Head of caudate nucleus (tissue), 42 donors: ENCODE results near the gene LRRC3C.

Experiments used
- DNase-seq, 42 donors: peaks; one replicate each; pipeline versions ENCODE4 v3.0.0 to v3.0.0-alpha.2; 2020 to 2021; ENCODE audit warnings: mixed read lengths in 7 of 42
- intact Hi-C: fragments of 100-400 bp; cut with DNase I; formaldehyde crosslinking; loops from one replicate; pipeline ENCODE4 v1.15.0; 2022

The LRRC3C gene

DNA sequence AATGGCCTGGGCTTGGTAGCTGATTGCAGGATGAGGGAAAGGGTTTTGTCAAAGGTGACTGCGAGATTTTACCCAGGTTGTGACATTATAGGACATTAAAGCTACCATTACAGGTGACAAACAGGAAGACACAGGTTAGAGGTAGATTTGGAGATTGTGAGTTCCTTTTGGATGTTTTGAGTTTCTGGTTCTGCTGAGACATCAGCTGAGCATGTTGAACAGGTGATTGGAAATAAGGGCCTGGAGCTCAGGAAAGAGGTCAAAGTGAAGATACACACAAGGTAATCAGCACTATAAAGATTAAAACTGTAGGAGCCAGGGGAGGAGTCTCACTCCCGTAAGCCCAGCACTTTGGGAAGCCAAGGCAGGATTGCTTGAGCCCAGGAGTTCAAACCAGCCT is 41.2 kb downstream of the LRRC3C start:
- intact Hi-C loops, result no loop called here
- no peak for DNase-seq

DNA sequence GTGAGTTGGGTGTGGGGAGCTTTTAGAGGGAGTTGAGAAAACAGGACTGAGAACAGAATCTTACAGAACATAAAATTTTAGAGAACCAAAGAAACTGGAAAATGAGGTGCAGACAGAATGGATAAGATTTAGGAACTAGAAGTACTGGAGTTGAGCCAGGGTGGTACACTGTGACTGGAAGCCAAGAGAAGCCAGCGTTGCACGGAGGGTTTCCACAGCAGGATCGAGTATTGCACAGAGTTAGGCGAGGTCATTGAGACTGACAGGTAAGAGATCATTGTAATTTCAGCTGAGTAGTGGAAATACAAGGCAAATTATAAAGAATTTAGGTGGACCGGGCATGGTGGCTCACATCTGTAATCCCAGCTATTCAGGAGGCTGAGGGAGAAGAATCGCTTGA is 41.8 kb downstream of the LRRC3C start:
- intact Hi-C loops, result no loop called here
- DNase-seq, result no peak

DNA sequence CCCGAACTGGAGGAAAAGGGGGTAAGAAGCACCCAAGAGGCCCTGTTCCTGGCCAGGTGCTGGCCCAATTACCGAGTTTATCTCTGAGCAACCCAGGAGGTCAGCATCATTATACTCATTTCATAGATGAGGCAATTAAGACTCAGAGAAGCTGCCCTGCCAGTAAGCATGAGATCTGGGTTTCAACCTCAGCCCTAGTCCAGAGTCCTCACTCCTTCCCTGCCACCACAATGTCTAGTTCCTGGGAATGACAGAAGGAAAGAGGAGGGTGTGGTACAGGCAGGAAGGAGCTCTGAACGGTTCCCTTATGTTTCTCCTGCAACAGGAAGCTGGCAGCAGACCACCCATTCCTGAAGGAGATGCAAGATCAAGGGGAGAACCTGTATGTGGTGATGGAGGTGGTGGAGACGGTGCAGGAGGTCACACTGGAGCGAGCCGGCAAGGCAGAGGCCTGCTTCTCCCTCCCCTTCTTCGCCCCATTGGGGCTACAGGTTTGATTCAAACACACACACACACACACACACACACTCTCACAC is 42.7 kb downstream of the LRRC3C start:
- intact Hi-C loops, result no loop called here
- DNase-seq, result no peak

DNA sequence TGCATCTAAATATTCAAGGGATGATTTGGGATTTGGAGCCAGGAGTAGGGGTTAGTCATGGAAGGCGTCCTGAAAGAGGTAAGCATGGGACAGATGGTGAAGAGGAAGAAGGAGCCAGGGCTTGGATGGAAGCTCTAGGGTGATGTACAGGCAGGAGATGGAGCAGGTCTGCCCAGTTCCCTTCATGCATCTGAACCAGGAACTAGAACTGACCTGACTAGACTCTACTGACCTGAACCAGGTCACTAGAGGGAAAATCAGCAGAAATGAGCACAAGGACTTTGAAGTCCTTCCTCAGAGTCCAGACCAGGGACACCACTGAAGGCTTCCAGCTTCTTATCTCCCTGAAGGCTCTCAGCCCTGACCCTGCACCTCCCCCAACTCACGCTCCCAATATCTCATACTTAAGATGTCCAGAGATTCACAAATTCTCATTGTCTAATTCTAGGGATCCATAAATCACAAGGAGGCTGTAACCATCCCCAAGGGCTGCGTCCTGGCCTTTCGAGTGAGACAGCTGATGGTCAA is 43.6 kb downstream of the LRRC3C start:
- no peak for DNase-seq
- intact Hi-C loops, result no loop called here

DNA sequence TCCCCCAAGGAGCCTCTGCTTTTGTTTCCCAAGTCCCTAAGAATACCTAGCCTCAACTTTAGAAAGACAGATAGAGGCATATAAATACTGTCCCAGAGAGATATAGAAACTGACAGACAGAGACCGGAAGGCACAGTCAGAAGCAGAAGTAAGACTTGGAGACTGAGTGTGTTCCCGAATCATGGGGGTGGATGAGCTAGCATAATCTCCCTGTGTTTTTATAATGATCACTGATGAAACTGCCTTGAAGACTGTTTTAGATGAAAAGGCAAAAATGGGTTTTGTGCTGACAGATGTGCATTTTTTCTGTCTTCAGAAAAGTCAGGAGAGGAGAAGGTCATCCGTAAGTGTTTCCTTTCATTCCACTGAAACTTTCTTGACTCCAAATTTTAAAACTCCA is 44.7 kb downstream of the LRRC3C start:
- DNase-seq, result peak in 9 of 42 donors; percentile 9 to 70 (median 25)
- intact Hi-C loops, result no loop called here

DNA sequence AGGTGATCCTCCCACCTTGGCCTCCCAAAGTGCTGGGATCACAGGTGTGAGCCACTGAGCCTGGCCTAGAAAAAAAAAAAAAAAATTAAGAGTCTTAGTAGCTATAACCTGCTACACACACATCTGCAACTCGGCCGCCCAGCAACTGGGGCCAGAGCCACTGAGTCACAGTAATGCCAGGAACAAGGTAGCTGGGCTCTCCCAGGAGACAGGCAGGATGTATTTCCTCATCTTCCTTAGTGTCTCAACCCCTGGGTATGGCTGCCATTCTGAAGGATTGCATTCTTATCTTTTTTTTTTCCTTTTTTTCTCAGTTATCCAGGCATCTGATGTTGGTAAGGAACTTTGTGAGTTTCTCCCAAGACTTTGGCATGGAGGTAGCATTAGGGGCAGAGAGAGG is 46.0 kb downstream of the LRRC3C start:
- intact Hi-C loops, result no loop called here

DNA sequence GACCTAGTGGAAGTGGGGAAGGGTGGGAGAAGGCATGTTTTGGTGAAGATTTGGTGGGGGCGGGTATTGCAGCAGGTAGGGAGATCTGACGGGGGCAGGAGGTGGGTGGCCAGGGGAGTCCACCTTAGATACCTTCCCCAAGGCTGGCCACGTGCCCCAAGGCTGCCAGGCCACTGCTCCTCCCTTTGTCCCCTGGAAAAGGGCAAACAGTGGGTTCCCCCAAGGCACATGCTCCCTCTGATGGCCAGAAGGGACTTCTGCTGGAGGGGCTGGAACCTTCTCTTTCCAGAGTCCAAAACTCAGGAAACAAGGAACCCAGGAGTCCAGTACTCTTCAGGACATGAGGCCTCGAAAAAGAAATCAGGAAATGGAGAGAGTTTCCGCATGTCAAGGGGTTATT is 46.9 kb downstream of the LRRC3C start:
- intact Hi-C loops, result no loop called here
- DNase-seq, result no peak

More for the DNA sequence above, 46.0 kb downstream of the LRRC3C start:
- DNase-seq, result no peak

DNA sequence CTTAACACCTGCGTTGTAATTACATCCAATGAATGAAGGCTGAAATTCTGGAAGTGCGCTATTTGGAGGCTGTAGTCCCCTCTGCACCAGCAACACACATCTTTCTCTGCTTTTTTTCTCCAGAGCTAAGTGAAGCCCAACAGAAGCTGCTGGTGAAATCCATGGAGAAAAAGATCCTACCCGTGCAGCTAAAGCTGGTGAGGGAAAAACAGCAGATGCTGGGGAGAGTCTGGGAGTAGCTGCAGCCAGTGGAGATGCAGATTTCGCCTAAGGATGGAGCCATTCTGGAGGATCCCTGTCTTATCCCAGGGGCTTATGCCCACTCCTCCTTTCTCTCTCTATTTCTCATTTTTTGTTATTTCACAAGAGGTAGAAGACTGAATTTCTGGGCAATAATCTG is 48.3 kb downstream of the LRRC3C start:
- no peak for DNase-seq
- intact Hi-C loops, result no loop called here

DNA sequence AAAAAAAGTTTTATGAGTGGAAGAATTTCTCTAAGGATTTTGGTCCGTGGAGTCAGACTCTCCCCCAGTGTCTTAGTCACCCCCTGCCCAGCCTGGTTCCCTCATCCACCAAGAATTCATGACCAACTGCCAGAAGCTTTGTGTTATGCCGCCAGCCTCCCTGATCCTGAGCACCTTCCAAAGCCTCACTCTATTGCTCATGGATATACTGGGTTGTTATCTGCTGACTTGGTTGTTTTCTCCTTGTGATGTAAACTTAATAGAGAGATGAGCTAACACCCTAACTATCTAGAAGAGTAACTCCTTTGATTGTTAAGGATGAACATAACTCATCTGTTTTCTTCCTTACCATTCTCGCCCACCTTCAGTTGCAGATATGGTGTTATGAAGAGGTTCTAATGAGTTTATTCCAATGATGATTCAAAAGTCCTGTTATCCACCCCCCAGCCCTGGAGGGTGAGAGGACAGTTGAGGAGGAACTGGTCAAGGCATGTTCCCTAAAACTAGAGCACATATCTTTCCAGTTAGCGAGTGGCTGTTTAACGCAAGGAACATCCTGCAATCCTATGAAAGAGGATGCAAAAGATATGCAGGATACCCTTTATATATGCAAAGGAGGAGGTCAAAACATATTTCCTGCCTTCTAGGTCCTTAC is 51.6 kb downstream of the LRRC3C start:
- intact Hi-C loops, result no loop called here
- DNase-seq, result no peak

DNA sequence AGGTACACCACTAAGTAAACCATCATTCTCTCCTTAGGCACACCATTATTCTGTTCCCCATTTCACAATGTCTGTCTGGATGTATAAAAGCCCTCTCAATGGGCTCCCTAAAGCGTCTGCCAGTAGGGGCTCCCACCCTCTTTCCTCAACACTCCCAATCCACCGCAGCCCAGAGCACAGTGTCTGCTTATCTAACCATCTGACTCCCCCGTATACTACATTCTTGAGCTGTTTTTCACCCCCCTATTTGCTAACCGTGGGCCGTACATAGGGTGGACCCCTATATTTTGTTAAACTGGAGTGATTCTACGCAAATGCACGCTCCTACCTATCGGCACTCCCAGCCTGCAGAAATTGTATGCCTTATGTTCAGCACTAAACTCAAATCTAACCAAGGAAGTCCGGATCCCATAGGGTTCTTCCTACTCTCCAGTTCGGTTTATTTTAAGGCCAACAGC is 52.4 kb downstream of the LRRC3C start:
- intact Hi-C loops, result loop anchor here (1.0 kb wide), 1 partner anchor 53 kb away; the partner anchor contains the start of genes LRRC3C and ORMDL3
- peak in 22 of 42 donors; percentile 6 to 42 (median 22) for DNase-seq

DNA sequence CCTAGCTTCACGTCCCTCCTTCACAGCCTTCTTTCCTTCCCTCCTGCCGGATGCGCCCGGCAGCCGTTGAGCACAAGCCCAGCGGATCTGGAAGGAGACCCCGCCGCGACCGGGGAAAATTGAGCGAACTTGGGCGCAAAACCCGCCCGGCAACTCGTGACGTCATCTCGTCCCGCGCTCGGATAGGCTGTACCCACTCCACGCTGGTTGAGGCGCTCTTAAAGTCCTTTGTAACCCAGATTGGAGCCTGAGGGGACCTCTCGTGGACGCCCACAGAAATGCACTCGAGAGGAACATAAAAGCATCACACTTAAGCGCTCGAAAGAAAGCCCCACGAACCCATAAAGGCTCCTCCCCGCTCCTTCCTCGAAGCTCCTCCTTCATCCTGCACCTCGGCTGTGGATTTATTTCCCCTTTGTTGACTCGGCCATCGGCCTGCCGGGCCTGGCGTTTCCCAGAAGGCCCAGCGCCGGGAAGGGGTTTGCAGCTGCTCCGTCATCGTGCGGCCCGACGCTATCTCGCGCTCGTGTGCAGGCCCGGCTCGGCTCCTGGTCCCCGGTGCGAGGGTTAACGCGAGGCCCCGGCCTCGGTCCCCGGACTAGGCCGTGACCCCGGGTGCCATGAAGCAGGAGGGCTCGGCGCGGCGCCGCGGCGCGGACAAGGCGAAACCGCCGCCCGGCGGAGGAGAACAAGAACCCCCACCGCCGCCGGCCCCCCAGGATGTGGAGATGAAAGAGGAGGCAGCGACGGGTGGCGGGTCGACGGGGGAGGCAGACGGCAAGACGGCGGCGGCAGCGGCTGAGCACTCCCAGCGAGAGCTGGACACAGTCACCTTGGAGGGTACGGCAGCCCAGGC is 53.0 kb downstream of the LRRC3C start, which contains the start of gene PSMD3:
PSMD3 (plus strand) TSS at position 457 of the 856 bp plus-strand sequence; CDS start at position 621, 164 bp downstream.
- peak; percentile 96 to 100 (median 99) for DNase-seq
- intact Hi-C loops, result loop anchor here (1.0 kb wide), 1 partner anchor 53 kb away; the partner anchor contains the start of genes LRRC3C and ORMDL3

DNA sequence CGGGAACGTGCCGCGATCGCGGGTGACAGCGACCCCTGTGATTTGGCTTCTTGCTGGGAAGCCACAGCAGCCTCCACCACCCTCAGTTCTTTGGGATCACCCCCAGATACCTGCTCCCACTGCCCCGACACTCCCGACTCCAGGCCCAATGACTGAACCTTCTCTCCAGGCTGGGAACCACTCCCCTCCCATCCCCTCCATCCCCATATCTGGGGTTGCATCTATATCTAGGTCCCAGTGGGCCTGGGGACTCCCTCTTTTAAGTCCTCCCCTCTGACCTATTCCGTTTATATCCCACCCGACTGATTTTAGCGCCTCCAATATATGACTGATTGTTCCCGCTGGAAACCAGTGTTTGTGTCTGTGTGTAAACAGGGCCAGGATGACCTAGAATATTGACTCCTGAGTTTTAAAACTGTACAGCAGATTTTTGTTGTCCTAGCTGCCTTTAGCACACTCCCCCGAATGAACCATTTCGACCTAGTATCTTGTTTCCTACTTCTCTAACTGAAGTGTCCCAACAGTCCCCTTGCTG is 53.7 kb downstream of the LRRC3C start:
- peak in 1 of 42 donors; percentile 9 for DNase-seq
- intact Hi-C loops, result no loop called here

DNA sequence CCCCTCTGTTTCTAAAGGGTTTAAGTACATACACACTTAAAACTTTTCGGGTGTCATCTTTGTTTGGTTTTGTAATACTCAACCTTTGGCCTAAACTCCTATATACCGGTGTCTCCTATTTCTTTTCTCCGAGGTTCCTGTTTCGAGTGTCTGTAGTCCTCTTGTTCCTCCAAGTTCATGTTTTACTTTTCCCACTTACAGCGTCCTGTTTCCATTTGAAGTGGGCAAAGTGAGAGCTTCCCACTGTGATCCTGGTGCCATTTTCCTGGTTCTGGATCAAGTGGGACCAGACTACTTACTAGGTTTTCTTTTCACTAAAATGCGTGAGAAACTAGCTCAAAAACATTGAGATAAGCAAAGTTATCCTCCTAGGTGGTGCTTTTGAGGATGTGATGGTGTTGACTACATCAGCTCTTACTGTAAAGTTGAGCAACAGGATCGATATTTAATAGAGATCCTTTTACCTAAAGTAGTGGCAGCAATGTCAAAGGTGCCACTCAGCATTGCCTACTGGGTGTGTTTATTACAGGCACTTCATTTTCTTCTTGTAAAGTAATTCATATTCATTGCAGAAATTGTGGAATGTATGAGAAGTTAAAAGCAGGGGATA is 54.3 kb downstream of the LRRC3C start:
- intact Hi-C loops, result no loop called here
- DNase-seq, result no peak

DNA sequence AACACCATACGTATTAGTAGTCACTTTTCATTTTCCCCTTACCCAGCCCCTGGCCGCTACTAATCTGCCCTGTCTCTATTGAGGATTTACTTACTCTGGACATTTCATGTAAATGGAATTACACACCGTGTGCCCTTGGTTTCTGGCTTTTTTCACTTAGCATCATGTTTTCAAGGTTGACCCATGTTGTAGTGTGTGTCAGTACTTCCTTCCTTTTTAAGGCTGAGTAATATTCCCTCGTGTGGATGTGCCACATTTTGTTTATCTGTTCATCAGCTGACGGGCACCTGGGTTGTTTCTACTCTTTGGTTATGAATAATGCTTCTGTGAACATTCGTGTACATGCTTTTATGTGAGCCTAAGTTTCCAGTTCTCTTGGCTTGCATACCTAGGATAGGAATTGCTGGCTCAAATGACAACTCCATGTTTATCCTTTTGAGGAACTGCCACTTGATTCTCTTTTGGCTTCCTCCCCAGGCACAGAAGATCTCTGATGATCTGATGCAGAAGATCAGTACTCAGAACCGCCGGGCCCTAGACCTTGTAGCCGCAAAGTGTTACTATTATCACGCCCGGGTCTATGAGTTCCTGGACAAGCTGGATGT is 60.8 kb downstream of the LRRC3C start:
- intact Hi-C loops, result no loop called here
- DNase-seq, result no peak

DNA sequence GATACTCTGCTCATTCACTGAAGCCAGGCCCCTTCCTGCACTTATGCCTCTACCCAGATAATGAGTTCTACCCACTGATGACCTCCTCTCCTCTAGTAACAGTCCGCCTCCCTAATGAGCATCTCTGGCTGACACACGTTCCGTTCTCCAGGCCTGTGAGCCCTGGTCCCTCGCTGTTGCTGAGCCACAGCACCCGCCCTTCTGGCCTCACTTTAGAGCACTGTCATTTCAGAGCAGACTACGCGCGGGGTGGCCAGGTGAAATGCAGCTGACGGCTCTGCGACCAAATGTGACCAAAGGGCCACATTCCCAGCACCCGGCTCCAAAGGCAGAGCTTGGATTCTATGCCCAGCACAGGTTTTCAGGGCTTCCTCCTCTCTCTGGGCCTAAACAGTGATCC is 66.9 kb downstream of the LRRC3C start:
- no peak for DNase-seq
- intact Hi-C loops, result no loop called here
